Keratinocyte (primary cell): ENCODE results near the gene IFI27L2.

Source experiments
- CTCF ChIP-seq, 3 experiments: IDR thresholded peaks in 1 of 3; conservative IDR thresholded peaks in 1 of 3; optimal IDR thresholded peaks in 1 of 3; 2 replicates in 2 of 3; 3 replicates in 1 of 3; pipeline versions ENCODE3 to v1.5.1; 2011; ENCODE audit warnings: low read length in 3 of 3, mild to moderate bottlenecking in 3 of 3, moderate library complexity in 2 of 3, control low read depth in 1 of 3, inconsistent platforms in 1 of 3; ENCODE audit not compliant: insufficient read depth in 2 of 3; ENCODE audit errors: extremely low read depth in 1 of 3
- EZH2 ChIP-seq: IDR thresholded peaks from one replicate; pipeline ENCODE4 v1.6.1; 2012; ENCODE audit warnings: inconsistent platforms, mild to moderate bottlenecking, low read length, moderate library complexity

- TF ChIP-seq CTCF (optimal IDR thresholded peaks at IDR 0.05 in 1 of 3, IDR thresholded peaks at IDR 0.05 in 1 of 3, conservative IDR thresholded peaks at IDR 0.05 in 1 of 3; ENCODE audit: extremely low read depth in 1 of 3, insufficient read depth in 2 of 3, low read length in 3 of 3): no peak
- no peak for TF ChIP-seq EZH2
Observed at GRCh38 chr14:94093418-94093817, 36.0 kb downstream of the IFI27L2 start.
